Endothelial cell of umbilical vein (primary cell): ENCODE data around the gene PPP2R2D. TPM values are rescaled to one million over a fixed set of nuclear protein-coding genes. Genes with fewer than 3 reads are reported as not detected.

Experiments
- BruUV-seq: library from RNA; stranded (reverse); fragments of 400-500 nt; replicated peaks from 2 replicates; lab custom pipeline; 2021; lab: Mats Ljungman, UMichigan
- CTCF ChIA-PET: fragments of 300-600, 350-600 bp; sonication (Branson Sonifier 250); formaldehyde crosslinking; loops from one replicate; lab custom pipeline; 2021; ENCODE audit warnings: antibody characterized with exemption, inconsistent platforms; lab: Charles Lee
- POLR2A ChIA-PET: fragments of 300-600, 350-600 bp; sonication (Branson Sonifier 250); formaldehyde crosslinking; loops from one replicate; lab custom pipeline; 2021; ENCODE audit warnings: antibody characterized with exemption, inconsistent platforms; lab: Charles Lee
- DNase-seq: peaks from one replicate; pipeline ENCODE4 v3.0.0-alpha.2; 2011; ENCODE audit warnings: low read depth, low spot score
- FAIRE-seq: peaks from 2 replicates; lab custom pipeline; 2011; peaks lifted over from hg19 to GRCh38; lab: Jason Lieb, UNC
- H2AFZ ChIP-seq: 2 replicates; pipeline ENCODE4 v1.6.0; 2012; ENCODE audit warnings: low read depth, low read length, control low read depth, inconsistent platforms
- H3K27ac ChIP-seq: 2 replicates; pipeline ENCODE4 v1.5.1; 2011; ENCODE audit warnings: low read depth, mild to moderate bottlenecking, control low read depth, low read length, moderate library complexity; ENCODE audit not compliant: insufficient read depth
- H3K27me3 ChIP-seq, 2 experiments: 2 replicates each; pipeline versions ENCODE4 v1.6.0 to v1.6.1; 2011; ENCODE audit warnings: low read length in 2 of 2, mixed read lengths in 1 of 2; ENCODE audit not compliant: control insufficient read depth in 2 of 2, insufficient read depth in 2 of 2
- H3K36me3 ChIP-seq, 2 experiments: 2 replicates in 1 of 2; 3 replicates in 1 of 2; pipeline ENCODE4 v1.5.1; 2011; ENCODE audit warnings: low read length in 2 of 2, mild to moderate bottlenecking in 1 of 2, moderate library complexity in 1 of 2; ENCODE audit not compliant: control insufficient read depth in 2 of 2, insufficient read depth in 2 of 2; ENCODE audit errors: extremely low read depth in 1 of 2
- H3K4me1 ChIP-seq: 3 replicates; pipeline ENCODE4 v1.5.1; 2011; ENCODE audit warnings: mild to moderate bottlenecking, low read length; ENCODE audit not compliant: control insufficient read depth, insufficient read depth; ENCODE audit errors: extremely low read depth
- H3K4me2 ChIP-seq: 2 replicates; pipeline ENCODE4 v1.6.1; 2011; ENCODE audit warnings: low read length, control low read depth, mixed read lengths; ENCODE audit not compliant: insufficient read depth
- H3K4me3 ChIP-seq, 3 experiments: fragments of 200-600 bp in 1 of 3; sonication (generic), shearing (Covaris generic) in 1 of 3; replicated peaks in 1 of 3; 2 replicates each; pipeline ENCODE4 v1.5.1; 2011 to 2016; ENCODE audit warnings: control low read depth in 3 of 3, low read length in 3 of 3, mild to moderate bottlenecking in 2 of 3, inconsistent platforms in 1 of 3, low read depth in 1 of 3, moderate library complexity in 1 of 3; ENCODE audit not compliant: insufficient read depth in 1 of 3
- H3K79me2 ChIP-seq: 2 replicates; pipeline ENCODE4 v1.6.0; 2012; ENCODE audit warnings: low read length, inconsistent platforms; ENCODE audit not compliant: control insufficient read depth, insufficient read depth
- H3K9ac ChIP-seq: replicated peaks from 2 replicates; pipeline ENCODE3; 2011; ENCODE audit warnings: low read length, control low read depth; ENCODE audit not compliant: insufficient read depth; ENCODE audit errors: extremely low read depth
- H3K9me1 ChIP-seq: replicated peaks from 3 replicates; pipeline ENCODE4 v1.6.0; 2011; ENCODE audit warnings: mild to moderate bottlenecking, low read length; ENCODE audit not compliant: control insufficient read depth, insufficient read depth; ENCODE audit errors: extremely low read depth
- H3K9me3 ChIP-seq: replicated peaks from 2 replicates; pipeline ENCODE4 v1.5.1; 2012; ENCODE audit warnings: low read length, inconsistent platforms; ENCODE audit not compliant: control insufficient read depth, insufficient read depth
- H4K20me1 ChIP-seq: replicated peaks from 2 replicates; pipeline ENCODE3; 2011; ENCODE audit warnings: mild to moderate bottlenecking, low read length; ENCODE audit not compliant: control insufficient read depth, insufficient read depth; ENCODE audit errors: extremely low read depth
- EZH2 ChIP-seq: IDR thresholded peaks from 2 replicates; pipeline ENCODE4 v1.6.1; 2012; ENCODE audit warnings: borderline replicate concordance, low read depth, mild to moderate bottlenecking, moderate library complexity, low read length, inconsistent platforms; ENCODE audit not compliant: severe bottlenecking
- FOS ChIP-seq: IDR thresholded peaks from 2 replicates; pipeline ENCODE4 v1.6.1; 2011; ENCODE audit warnings: mild to moderate bottlenecking, low read length, moderate library complexity, borderline replicate concordance; ENCODE audit not compliant: insufficient read depth
- GATA2 ChIP-seq: IDR thresholded peaks from 2 replicates; pipeline ENCODE4 v1.7.0; 2011; ENCODE audit warnings: low read depth, mild to moderate bottlenecking, moderate library complexity, mixed read lengths, low read length; ENCODE audit not compliant: insufficient read length, insufficient read depth
- JUN ChIP-seq: IDR thresholded peaks from 2 replicates; pipeline ENCODE4 v1.6.1; 2011; ENCODE audit warnings: borderline replicate concordance, low read depth; ENCODE audit not compliant: insufficient read length, insufficient read depth
- MYC ChIP-seq: IDR thresholded peaks from one replicate; pipeline ENCODE4 v1.6.1; 2011; ENCODE audit warnings: mild to moderate bottlenecking, low read depth, low read length
- POLR2A ChIP-seq: IDR thresholded peaks from 2 replicates; pipeline ENCODE4 v1.6.1; 2012; ENCODE audit warnings: low read depth, mild to moderate bottlenecking, control low read depth, low read length
- POLR2AphosphoS5 ChIP-seq: IDR thresholded peaks from 2 replicates; pipeline ENCODE4 v1.6.1; 2012; ENCODE audit warnings: low read depth, mild to moderate bottlenecking, control low read depth, low read length, moderate library complexity; ENCODE audit not compliant: insufficient read depth
- dilution Hi-C: fragments of 300-500 bp; cut with MboI; formaldehyde crosslinking; loops from one replicate; pipeline ENCODE4 v1.15.0; 2019; ENCODE audit warnings: low sequenced_read_pairs; ENCODE audit not compliant: extremely low pct_ligation_motif_present
- intact Hi-C: fragments of 100-400 bp; cut with micrococcal nuclease; formaldehyde crosslinking; loops from one replicate; pipeline ENCODE4 v1.10.0; 2022
- polyA plus RNA-seq, 4 experiments: library from polyadenylated mRNA; depleted of rRNA in 3 of 4; stranded (reverse) in 3 of 4; unstranded in 1 of 4; fragments of >200 nt; gene quantifications; 2 replicates each; pipeline versions ENCODE4 v1.2.1 to v1.2.3, GENCODE V29; 2011 to 2012; ENCODE audit warnings: missing spikeins in 1 of 4
- total RNA-seq: library from RNA; stranded (reverse); gene quantifications from 2 replicates; pipeline ENCODE4 v1.2.3, GENCODE V29; 2021
- TF ChIP-seq, protein P1 (sequence below): IDR thresholded peaks from 2 replicates; pipeline ENCODE4 v1.6.1; 2011; ENCODE audit not compliant: insufficient read depth, insufficient read length
- TF ChIP-seq, protein P2 (sequence below), 2 donors: IDR thresholded peaks; 1 replicate in 1 of 2; 2 replicates in 1 of 2; pipeline ENCODE4 v1.5.1; 2011; ENCODE audit warnings: low read length in 2 of 2, mild to moderate bottlenecking in 2 of 2, moderate library complexity in 2 of 2, control low read depth in 1 of 2, inconsistent platforms in 1 of 2, low read depth in 1 of 2; ENCODE audit not compliant: insufficient read depth in 1 of 2; ENCODE audit errors: extremely low read depth in 1 of 2

The PPP2R2D gene
- total and polyA plus RNA-seq, 2 donors (not counting 3 experiments of a cell fraction or from before 2014, with no cell fraction given) = 29.9 to 36.3 TPM

DNA sequence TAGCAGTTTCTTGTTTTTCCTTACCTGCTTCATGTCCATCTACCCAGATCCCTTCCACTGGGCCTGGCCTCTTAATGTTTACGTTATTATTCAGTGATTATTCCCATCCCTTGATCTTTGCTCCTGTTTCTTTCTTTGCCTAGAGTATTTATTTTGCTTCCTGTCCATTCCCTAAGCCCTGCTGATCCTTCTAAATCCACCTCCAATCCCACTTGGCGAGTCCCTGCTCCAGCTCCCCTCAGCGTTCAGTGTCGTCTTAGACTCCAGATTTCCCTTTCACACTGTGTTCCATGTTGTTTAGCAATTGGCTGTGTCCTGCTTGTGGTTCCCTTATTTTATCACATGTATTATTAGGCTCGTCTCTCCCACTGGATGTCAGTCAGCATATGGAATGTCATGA is 7.3 kb downstream of the PPP2R2D start:
- dilution Hi-C loops (no loop called here), intact Hi-C loops (no loop called here)
- no peak overlapping the region for H3K27ac ChIP-seq
- peaks cover 2% of the 10 kb centered on the region for H4K20me1 ChIP-seq
- no peaks in the 10 kb centered on the region for H3K9me1 ChIP-seq
- DNase-seq (no peak), FAIRE-seq (no peak)
- H2AFZ ChIP-seq = no peak overlapping the region
- peaks cover 94% of the 10 kb centered on the region for H3K79me2 ChIP-seq
- no peaks in the 10 kb centered on the region for H3K27me3 ChIP-seq
- no peaks in the 10 kb centered on the region for H3K9me3 ChIP-seq
- H3K4me3 ChIP-seq = no peak overlapping the region
- H3K4me1 ChIP-seq = peaks cover 7% of the 10 kb centered on the region
- H3K4me2 ChIP-seq = no peak overlapping the region
- H3K9ac ChIP-seq = no peak overlapping the region
- TF ChIP-seq FOS (no peak), MYC (no peak), POLR2A (no peak)
- TF ChIP-seq, protein P1, sequence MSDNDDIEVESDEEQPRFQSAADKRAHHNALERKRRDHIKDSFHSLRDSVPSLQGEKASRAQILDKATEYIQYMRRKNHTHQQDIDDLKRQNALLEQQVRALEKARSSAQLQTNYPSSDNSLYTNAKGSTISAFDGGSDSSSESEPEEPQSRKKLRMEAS = no peak
- BruUV-seq = no TSS peak
- CTCF ChIA-PET = interaction anchor here (2.3 kb wide), 1 partner anchor 115 kb away, joined by 10 read pairs; no protein-coding TSS in a partner anchor
- H3K36me3 ChIP-seq = peaks cover 3 to 12% of the 10 kb centered on the region in 2 experiments
- POLR2A ChIA-PET = no interaction called here

DNA sequence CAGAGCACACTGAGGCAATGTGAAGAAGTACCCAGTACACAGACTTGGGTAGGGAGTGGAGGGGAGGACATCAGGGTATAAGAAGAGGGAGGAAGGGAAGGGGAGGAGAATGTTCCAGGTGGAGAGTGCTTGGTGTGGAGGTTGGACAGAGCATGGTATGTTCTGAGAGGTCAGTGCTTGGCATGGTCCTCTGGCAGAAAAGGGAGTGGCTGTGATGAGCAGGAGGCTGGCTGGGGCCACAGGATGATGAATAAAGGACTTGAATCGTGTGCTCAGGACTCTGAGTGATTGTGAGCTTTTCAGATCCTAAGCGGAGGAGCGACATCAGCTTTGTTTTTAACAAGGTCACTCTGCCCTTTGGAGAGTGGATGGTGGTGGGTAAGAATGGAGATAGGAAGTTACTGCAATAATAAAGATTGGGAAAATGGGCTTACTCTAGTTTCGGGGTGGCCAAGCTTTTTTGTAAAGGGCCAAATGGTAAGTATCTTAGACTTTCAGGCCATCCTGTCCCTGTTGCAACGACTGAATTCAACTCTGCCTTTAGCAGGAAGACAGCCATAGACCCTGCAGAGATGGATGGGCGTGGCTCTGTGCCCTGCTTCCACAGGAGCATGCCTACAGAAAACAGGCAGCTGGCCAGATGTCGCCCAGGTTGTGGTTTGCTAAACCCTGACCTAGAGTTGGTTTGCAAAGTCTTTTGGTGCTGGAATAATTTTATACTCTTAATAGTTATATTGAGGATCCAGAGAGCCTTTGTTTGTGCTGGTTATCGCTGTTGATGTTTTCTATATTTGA is 8.4 kb downstream of the PPP2R2D start:
- FAIRE-seq (no peak), DNase-seq (no peak)
- Histone ChIP-seq H2AFZ (no peak overlapping the region), H3K27ac (no peak overlapping the region), H3K79me2 (peaks cover 95% of the 10 kb centered on the region), H3K9me3 (no peaks in the 10 kb centered on the region), H3K4me3 (no peak overlapping the region), H3K9me1 (no peaks in the 10 kb centered on the region), H3K9ac (no peak overlapping the region), H4K20me1 (peaks cover 2% of the 10 kb centered on the region), H3K4me1 (no peaks in the 10 kb centered on the region), H3K27me3 (no peaks in the 10 kb centered on the region), H3K4me2 (no peak overlapping the region), H3K36me3 (peaks cover 3 to 12% of the 10 kb centered on the region in 2 experiments)
- ChIA-PET CTCF (interaction anchor here (2.3 kb wide), 1 partner anchor 114 kb away, joined by 10 read pairs; no protein-coding TSS in a partner anchor), POLR2A (no interaction called here)
- TF ChIP-seq POLR2A (no peak), FOS (no peak), POLR2AphosphoS5 (no peak), GATA2 (no peak), JUN (no peak), EZH2 (no peak), MYC (no peak)
- TF ChIP-seq, protein P2, sequence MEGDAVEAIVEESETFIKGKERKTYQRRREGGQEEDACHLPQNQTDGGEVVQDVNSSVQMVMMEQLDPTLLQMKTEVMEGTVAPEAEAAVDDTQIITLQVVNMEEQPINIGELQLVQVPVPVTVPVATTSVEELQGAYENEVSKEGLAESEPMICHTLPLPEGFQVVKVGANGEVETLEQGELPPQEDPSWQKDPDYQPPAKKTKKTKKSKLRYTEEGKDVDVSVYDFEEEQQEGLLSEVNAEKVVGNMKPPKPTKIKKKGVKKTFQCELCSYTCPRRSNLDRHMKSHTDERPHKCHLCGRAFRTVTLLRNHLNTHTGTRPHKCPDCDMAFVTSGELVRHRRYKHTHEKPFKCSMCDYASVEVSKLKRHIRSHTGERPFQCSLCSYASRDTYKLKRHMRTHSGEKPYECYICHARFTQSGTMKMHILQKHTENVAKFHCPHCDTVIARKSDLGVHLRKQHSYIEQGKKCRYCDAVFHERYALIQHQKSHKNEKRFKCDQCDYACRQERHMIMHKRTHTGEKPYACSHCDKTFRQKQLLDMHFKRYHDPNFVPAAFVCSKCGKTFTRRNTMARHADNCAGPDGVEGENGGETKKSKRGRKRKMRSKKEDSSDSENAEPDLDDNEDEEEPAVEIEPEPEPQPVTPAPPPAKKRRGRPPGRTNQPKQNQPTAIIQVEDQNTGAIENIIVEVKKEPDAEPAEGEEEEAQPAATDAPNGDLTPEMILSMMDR (IDR thresholded peaks at IDR 0.05; ENCODE audit: extremely low read depth in 1 of 2, insufficient read depth in 1 of 2, low read depth in 1 of 2, low read length in 2 of 2) = no peak
- TF ChIP-seq, protein P1 = no peak
- BruUV-seq = no TSS peak
- dilution Hi-C loops = no loop called here
- intact Hi-C loops = no loop called here
